PC-9 (cell line): ENCODE results near the gene ITSN1. TPM values are rescaled to one million over a fixed set of nuclear protein-coding genes. Genes with fewer than 3 reads are reported as not detected.
"Not testable (repeated sequence)": the region's sequence is repeated elsewhere in the genome, so short reads cannot be mapped to it uniquely, and the experiment has no call there.

Source experiments
- BruUV-seq: library from RNA; stranded (reverse); fragments of 400-500 nt; replicated peaks from 2 replicates; lab custom pipeline; 2021; lab: Mats Ljungman, UMichigan
- CTCF ChIA-PET: fragments of 300-600 bp; sonication (Branson Sonifier 250); formaldehyde crosslinking; loops from one replicate; lab custom pipeline; 2022; ENCODE audit warnings: antibody characterized with exemption; lab: Charles Lee
- POLR2A ChIA-PET: fragments of 300-600 bp; sonication (Branson Sonifier 250); formaldehyde crosslinking; loops from one replicate; lab custom pipeline; 2022; ENCODE audit warnings: antibody characterized with exemption; ENCODE audit not compliant: unreplicated experiment; lab: Charles Lee
- DNase-seq, 2 experiments: peaks; one replicate each; pipeline versions ENCODE4 v3.0.0 to v3.0.0-alpha.2; 2015 to 2022; ENCODE audit warnings: mixed read lengths in 1 of 2
- H2AFZ ChIP-seq: fragments of 200-600 bp; sonication (generic); 2 replicates; pipeline ENCODE4 v1.8.1; 2017; ENCODE audit warnings: antibody characterized with exemption
- H3F3A ChIP-seq: fragments of 200-600 bp; sonication (generic); 2 replicates; pipeline ENCODE4 v1.8.1; 2017; ENCODE audit warnings: antibody characterized with exemption, mild to moderate bottlenecking, low read depth; ENCODE audit not compliant: insufficient read depth
- H3K27ac ChIP-seq: fragments of 200-600 bp; sonication (generic); 2 replicates; pipeline ENCODE4 v1.6.1; 2016; ENCODE audit warnings: mixed run types
- H3K27me3 ChIP-seq: fragments of 200-600 bp; sonication (generic); 2 replicates; pipeline ENCODE4 v1.6.1; 2016; ENCODE audit warnings: low read depth, mixed run types; ENCODE audit not compliant: insufficient read depth
- H3K36me3 ChIP-seq: fragments of 200-600 bp; sonication (generic); 2 replicates; pipeline ENCODE4 v1.6.1; 2016; ENCODE audit warnings: low read depth, mixed run types
- H3K4me1 ChIP-seq: fragments of 200-600 bp; sonication (generic); replicated peaks from 2 replicates; pipeline ENCODE4 v1.6.1; 2016; ENCODE audit warnings: mixed run types; ENCODE audit not compliant: insufficient read depth
- H3K4me2 ChIP-seq: fragments of 200-600 bp; sonication (generic); 2 replicates; pipeline ENCODE4 v1.6.1; 2017; ENCODE audit warnings: mixed run types
- H3K4me3 ChIP-seq: fragments of 200-600 bp; sonication (generic); 2 replicates; pipeline ENCODE4 v1.6.1; 2016; ENCODE audit warnings: mixed run types
- H3K79me2 ChIP-seq: fragments of 200-600 bp; sonication (generic); 2 replicates; pipeline ENCODE4 v1.6.1; 2017; ENCODE audit warnings: low read depth, mixed run types
- H3K9me2 ChIP-seq: fragments of 200-600 bp; sonication (generic); 2 replicates; pipeline ENCODE4 v1.8.1; 2017; ENCODE audit warnings: mild to moderate bottlenecking; ENCODE audit not compliant: insufficient read depth
- H3K9me3 ChIP-seq: fragments of 200-600 bp; sonication (generic); 2 replicates; pipeline ENCODE4 v1.8.1; 2016; ENCODE audit warnings: low read depth; ENCODE audit not compliant: insufficient read depth
- H4K20me1 ChIP-seq: fragments of 200-600 bp; sonication (generic); 2 replicates; pipeline ENCODE4 v1.8.1; 2017; ENCODE audit not compliant: insufficient read depth
- CTCF ChIP-seq: fragments of 200-600 bp; sonication (generic); conservative IDR thresholded peaks from 2 replicates; pipeline ENCODE4 v1.6.1; 2017; ENCODE audit warnings: mixed run types, antibody characterized with exemption, mild to moderate bottlenecking, moderate library complexity
- EZH2 ChIP-seq: fragments of 200-600 bp; sonication (generic); IDR thresholded peaks from 2 replicates; pipeline ENCODE4 v1.8.0; 2017; ENCODE audit warnings: antibody characterized with exemption, low read depth
- intact Hi-C: fragments of 100-400 bp; cut with micrococcal nuclease; formaldehyde crosslinking; loops from one replicate; pipeline ENCODE4 v1.10.0; 2022; ENCODE audit not compliant: unreplicated experiment
- total RNA-seq: library from RNA; stranded (reverse); gene quantifications from 2 replicates; pipeline ENCODE4 v1.2.3, GENCODE V29; 2021

The ITSN1 gene
- total RNA-seq, 1 experiment from 2014 or later, result 46.3 TPM

GRCh38 chr21:33865996-33866575 is 223.8 kb downstream of the ITSN1 start:
- DNase-seq, result no peak
- BruUV-seq, result no TSS peak
- CTCF ChIA-PET, result no interaction called here

GRCh38 chr21:33866826-33867225 is 224.5 kb downstream of the ITSN1 start:
- H3K27ac ChIP-seq, result no peak overlapping the region
- intact Hi-C loops, result no loop called here
- no peak overlapping the region for H3K4me2 ChIP-seq
- TF ChIP-seq EZH2 (no peak), CTCF (no peak)
- no peak overlapping the region for H3K4me3 ChIP-seq
- H3F3A ChIP-seq, result no peaks in the 10 kb centered on the region
- ChIA-PET CTCF (no interaction called here), POLR2A (no interaction called here)
- DNase-seq, result no peak
- H3K4me1 ChIP-seq, result no peaks in the 10 kb centered on the region
- no peaks in the 10 kb centered on the region for H4K20me1 ChIP-seq
- no peaks in the 10 kb centered on the region for H3K9me3 ChIP-seq
- no peaks in the 10 kb centered on the region for H3K79me2 ChIP-seq
- no peaks in the 10 kb centered on the region for H3K27me3 ChIP-seq
- H3K9me2 ChIP-seq, result no peaks in the 10 kb centered on the region
- BruUV-seq, result no TSS peak
- no peaks in the 10 kb centered on the region for H3K36me3 ChIP-seq
- no peak overlapping the region for H2AFZ ChIP-seq

More at GRCh38 chr21:33865996-33866575, 223.8 kb downstream of the ITSN1 start:
- intact Hi-C loops, result no loop called here
- no peak overlapping the region for H3K27ac ChIP-seq
- POLR2A ChIA-PET, result no interaction called here
- H3K4me2 ChIP-seq, result no peak overlapping the region
- no peaks in the 10 kb centered on the region for H4K20me1 ChIP-seq
- H3K4me1 ChIP-seq, result no peaks in the 10 kb centered on the region
- no peaks in the 10 kb centered on the region for H3K9me2 ChIP-seq
- H3K9me3 ChIP-seq, result no peaks in the 10 kb centered on the region
- no peaks in the 10 kb centered on the region for H3K27me3 ChIP-seq
- H3F3A ChIP-seq, result no peaks in the 10 kb centered on the region
- H3K36me3 ChIP-seq, result no peaks in the 10 kb centered on the region
- H2AFZ ChIP-seq, result no peak overlapping the region
- no peak for TF ChIP-seq EZH2
- H3K79me2 ChIP-seq, result no peaks in the 10 kb centered on the region
- no peak overlapping the region for H3K4me3 ChIP-seq

GRCh38 chr21:33867868-33868267 is 225.6 kb downstream of the ITSN1 start:
- POLR2A ChIA-PET, intact Hi-C loops, H3K9me3 ChIP-seq: not testable (repeated sequence)

GRCh38 chr21:33869873-33870272 is 227.6 kb downstream of the ITSN1 start:
- no peaks in the 10 kb centered on the region for H3K27me3 ChIP-seq
- no peaks in the 10 kb centered on the region for H3F3A ChIP-seq
- H4K20me1 ChIP-seq, result no peaks in the 10 kb centered on the region
- no peaks in the 10 kb centered on the region for H3K9me2 ChIP-seq
- no peaks in the 10 kb centered on the region for H3K4me1 ChIP-seq
- H3K4me2 ChIP-seq, result no peak overlapping the region
- intact Hi-C loops, result no loop called here
- BruUV-seq, result no TSS peak
- no peak overlapping the region for H2AFZ ChIP-seq
- H3K4me3 ChIP-seq, result no peak overlapping the region
- no peak for TF ChIP-seq EZH2
- no peak for TF ChIP-seq CTCF
- no peaks in the 10 kb centered on the region for H3K79me2 ChIP-seq
- no peaks in the 10 kb centered on the region for H3K36me3 ChIP-seq
- DNase-seq, result no peak
- CTCF ChIA-PET, result no interaction called here
- POLR2A ChIA-PET, result no interaction called here
- no peak overlapping the region for H3K27ac ChIP-seq
- no peaks in the 10 kb centered on the region for H3K9me3 ChIP-seq

More at GRCh38 chr21:33867868-33868267, 225.6 kb downstream of the ITSN1 start:
- not testable (repeated sequence) for H3K9me2 ChIP-seq, H2AFZ ChIP-seq, H4K20me1 ChIP-seq, H3F3A ChIP-seq, H3K27ac ChIP-seq, H3K36me3 ChIP-seq, H3K79me2 ChIP-seq, H3K27me3 ChIP-seq, H3K4me1 ChIP-seq, H3K4me2 ChIP-seq, DNase-seq, BruUV-seq, H3K4me3 ChIP-seq
- CTCF ChIA-PET, result interaction anchor here (0.6 kb wide), 1 partner anchor 12 kb away, joined by 8 read pairs; no protein-coding TSS in a partner anchor
